ENCODE data around the gene KLHL12. TPM values are rescaled to one million over a fixed set of nuclear protein-coding genes. Genes with fewer than 3 reads are reported as not detected.

Gene KLHL12
- total RNA-seq, 1 experiment from 2014 or later = 29.6 TPM

GRCh38 chr1:202852163-202852904 lies 74.7 kb downstream of the KLHL12 start:
- no peaks in the 10 kb centered on the region for H3F3A ChIP-seq (ENCODE audit: insufficient read depth, low read depth)
- H3K9me2 ChIP-seq (ENCODE audit: insufficient read depth) = no peaks in the 10 kb centered on the region
- no TSS peak for BruUV-seq (replicated peaks)
- no peak overlapping the region for H3K27ac ChIP-seq
- H3K4me2 ChIP-seq = no peak overlapping the region
- H3K9me3 ChIP-seq (ENCODE audit: insufficient read depth, low read depth) = no peaks in the 10 kb centered on the region
- POLR2A ChIA-PET (ENCODE audit: unreplicated experiment) = interaction anchor here (0.7 kb wide), 1 partner anchor 534 kb away, joined by 3 read pairs; no protein-coding TSS in a partner anchor
- H3K36me3 ChIP-seq (ENCODE audit: low read depth) = no peaks in the 10 kb centered on the region
- H4K20me1 ChIP-seq (ENCODE audit: insufficient read depth) = no peaks in the 10 kb centered on the region
- TF ChIP-seq EZH2 (IDR thresholded peaks at IDR 0.05; ENCODE audit: low read depth) (no peak), CTCF (conservative IDR thresholded peaks at IDR 0.05) (peak; percentile 78)
- H3K79me2 ChIP-seq (ENCODE audit: low read depth) = no peaks in the 10 kb centered on the region
- no peaks in the 10 kb centered on the region for H3K4me1 ChIP-seq (replicated peaks; ENCODE audit: insufficient read depth)
- peak overlapping the region; percentile 69 for H2AFZ ChIP-seq
- peak; percentile 46 to 57 for DNase-seq
- H3K27me3 ChIP-seq (ENCODE audit: insufficient read depth, low read depth) = no peaks in the 10 kb centered on the region
- intact Hi-C loops (cut with micrococcal nuclease; ENCODE audit: unreplicated experiment) = loop anchor here (1.0 kb wide), 2 partner anchors 44 to 101 kb away; partner anchors contain the start of gene KDM5B
- H3K4me3 ChIP-seq = no peak overlapping the region
- CTCF ChIA-PET = no interaction called here

- H3K36me3 ChIP-seq (ENCODE audit: low read depth) = no peaks in the 10 kb centered on the region
- H4K20me1 ChIP-seq (ENCODE audit: insufficient read depth) = no peaks in the 10 kb centered on the region
- H3K9me2 ChIP-seq (ENCODE audit: insufficient read depth) = no peaks in the 10 kb centered on the region
- no peaks in the 10 kb centered on the region for H3K4me1 ChIP-seq (replicated peaks; ENCODE audit: insufficient read depth)
- no TSS peak for BruUV-seq (replicated peaks)
- H3K27me3 ChIP-seq (ENCODE audit: insufficient read depth, low read depth) = no peaks in the 10 kb centered on the region
- CTCF ChIA-PET = interaction anchor here (0.6 kb wide), 1 partner anchor 8 kb away, joined by 5 read pairs; no protein-coding TSS in a partner anchor
- no peak for TF ChIP-seq EZH2 (IDR thresholded peaks at IDR 0.05; ENCODE audit: low read depth)
- TF ChIP-seq CTCF (conservative IDR thresholded peaks at IDR 0.05) = no peak
- H3F3A ChIP-seq (ENCODE audit: insufficient read depth, low read depth) = no peaks in the 10 kb centered on the region
- intact Hi-C loops (cut with micrococcal nuclease; ENCODE audit: unreplicated experiment) = no loop called here
- POLR2A ChIA-PET (ENCODE audit: unreplicated experiment) = no interaction called here
- no peak for DNase-seq
- no peak overlapping the region for H3K4me2 ChIP-seq
- no peaks in the 10 kb centered on the region for H3K79me2 ChIP-seq (ENCODE audit: low read depth)
- no peaks in the 10 kb centered on the region for H3K9me3 ChIP-seq (ENCODE audit: insufficient read depth, low read depth)
- no peak overlapping the region for H2AFZ ChIP-seq
- H3K27ac ChIP-seq = no peak overlapping the region
- H3K4me3 ChIP-seq = no peak overlapping the region
Measured at GRCh38 chr1:202850593-202851362, 76.3 kb downstream of the KLHL12 start.

- intact Hi-C loops (cut with micrococcal nuclease; ENCODE audit: unreplicated experiment) = no loop called here
- Histone ChIP-seq H3K27me3 (ENCODE audit: insufficient read depth, low read depth) (no peaks in the 10 kb centered on the region), H3K79me2 (ENCODE audit: low read depth) (no peaks in the 10 kb centered on the region), H3K9me3 (ENCODE audit: insufficient read depth, low read depth) (no peaks in the 10 kb centered on the region), H3K4me1 (replicated peaks; ENCODE audit: insufficient read depth) (no peaks in the 10 kb centered on the region), H3K36me3 (ENCODE audit: low read depth) (no peaks in the 10 kb centered on the region), H4K20me1 (ENCODE audit: insufficient read depth) (no peaks in the 10 kb centered on the region), H3K4me2 (no peak overlapping the region), H3K9me2 (ENCODE audit: insufficient read depth) (no peaks in the 10 kb centered on the region), H2AFZ (no peak overlapping the region), H3K27ac (no peak overlapping the region), H3K4me3 (no peak overlapping the region), H3F3A (ENCODE audit: insufficient read depth, low read depth) (no peaks in the 10 kb centered on the region)
- POLR2A ChIA-PET (ENCODE audit: unreplicated experiment) = no interaction called here
- BruUV-seq (replicated peaks) = no TSS peak
- CTCF ChIA-PET = no interaction called here
- TF ChIP-seq CTCF (conservative IDR thresholded peaks at IDR 0.05) (no peak), EZH2 (IDR thresholded peaks at IDR 0.05; ENCODE audit: low read depth) (no peak)
- no peak for DNase-seq
Measured at GRCh38 chr1:202848191-202848542, 78.9 kb downstream of the KLHL12 start.

All from PC-9 (cell line).